KOPT-K1 (cell line): ENCODE measurements around the gene RPRD1B.

ENCODE experiments used
- H3K27ac ChIP-seq: fragments of 200-600 bp; sonication (generic); 2 replicates; pipeline ENCODE4 v1.5.1; 2016; ENCODE audit warnings: antibody characterized with exemption, mild to moderate bottlenecking, low read depth, low read length; ENCODE audit not compliant: poor library complexity, severe bottlenecking
- H3K36me3 ChIP-seq: fragments of 200-600 bp; sonication (generic); 2 replicates; pipeline ENCODE4 v1.5.1; 2017; ENCODE audit warnings: antibody characterized with exemption, mild to moderate bottlenecking, low read length, moderate library complexity; ENCODE audit not compliant: insufficient read depth
- H3K9me3 ChIP-seq: fragments of 200-600 bp; sonication (generic); 2 replicates; pipeline ENCODE4 v1.5.1; 2017; ENCODE audit warnings: antibody characterized with exemption, low read length, mild to moderate bottlenecking; ENCODE audit not compliant: insufficient read depth, poor library complexity, severe bottlenecking

Gene RPRD1B

DNA sequence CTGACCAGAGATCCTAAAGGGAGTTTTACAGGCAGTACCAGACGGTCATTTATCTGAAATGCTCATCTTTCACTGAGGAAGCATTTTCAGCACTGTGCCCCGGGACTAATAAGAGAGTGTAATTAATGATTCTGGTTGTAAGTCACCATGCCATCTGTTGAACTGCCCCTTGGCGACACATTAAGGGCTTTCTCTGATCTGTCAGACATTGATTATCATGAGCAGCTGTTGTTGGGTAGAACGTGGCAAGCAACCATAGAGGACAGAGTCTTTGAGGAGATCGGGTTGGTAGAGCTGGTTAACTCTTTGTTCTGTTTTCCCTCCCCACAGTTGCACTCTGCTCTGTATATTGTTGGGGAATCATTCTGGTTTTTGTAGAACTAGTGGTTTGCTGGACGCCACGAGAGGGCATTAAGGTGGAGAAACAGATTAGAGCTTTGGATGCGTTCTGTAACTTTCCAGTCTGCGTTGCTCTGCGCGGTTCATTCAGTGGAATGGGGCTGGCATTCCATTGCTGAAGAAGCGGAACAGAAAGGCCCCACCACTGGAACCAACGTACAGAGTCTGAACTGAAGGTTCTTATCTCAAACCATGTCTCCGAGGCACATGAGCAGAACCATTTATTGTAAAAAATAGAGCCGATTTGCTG lies 34.3 kb downstream of the RPRD1B start:
- Histone ChIP-seq H3K27ac (no peak overlapping the region), H3K36me3 (peaks cover 100% of the 10 kb centered on the region), H3K9me3 (no peaks in the 10 kb centered on the region)

DNA sequence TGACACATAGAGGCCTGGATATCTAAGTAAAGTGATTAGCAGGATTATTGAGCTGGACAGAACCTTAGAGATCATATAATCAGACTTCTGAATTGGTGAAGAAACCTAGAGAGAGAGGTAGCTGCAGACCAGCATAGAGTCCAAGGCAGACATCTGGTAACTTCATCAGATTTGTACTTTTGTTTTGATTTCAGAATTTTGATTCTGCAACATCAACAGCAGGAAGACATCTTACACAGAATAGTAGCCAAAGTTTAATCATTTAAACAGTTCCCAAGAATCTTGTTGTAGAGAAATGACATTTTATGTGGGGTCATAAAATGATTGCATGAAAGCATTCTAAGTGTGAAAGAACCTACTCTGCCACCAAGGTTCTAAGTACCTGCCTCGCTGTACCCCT lies 39.4 kb downstream of the RPRD1B start:
- Histone ChIP-seq H3K9me3 (no peaks in the 10 kb centered on the region), H3K27ac (no peak overlapping the region), H3K36me3 (peaks cover 99% of the 10 kb centered on the region)

DNA sequence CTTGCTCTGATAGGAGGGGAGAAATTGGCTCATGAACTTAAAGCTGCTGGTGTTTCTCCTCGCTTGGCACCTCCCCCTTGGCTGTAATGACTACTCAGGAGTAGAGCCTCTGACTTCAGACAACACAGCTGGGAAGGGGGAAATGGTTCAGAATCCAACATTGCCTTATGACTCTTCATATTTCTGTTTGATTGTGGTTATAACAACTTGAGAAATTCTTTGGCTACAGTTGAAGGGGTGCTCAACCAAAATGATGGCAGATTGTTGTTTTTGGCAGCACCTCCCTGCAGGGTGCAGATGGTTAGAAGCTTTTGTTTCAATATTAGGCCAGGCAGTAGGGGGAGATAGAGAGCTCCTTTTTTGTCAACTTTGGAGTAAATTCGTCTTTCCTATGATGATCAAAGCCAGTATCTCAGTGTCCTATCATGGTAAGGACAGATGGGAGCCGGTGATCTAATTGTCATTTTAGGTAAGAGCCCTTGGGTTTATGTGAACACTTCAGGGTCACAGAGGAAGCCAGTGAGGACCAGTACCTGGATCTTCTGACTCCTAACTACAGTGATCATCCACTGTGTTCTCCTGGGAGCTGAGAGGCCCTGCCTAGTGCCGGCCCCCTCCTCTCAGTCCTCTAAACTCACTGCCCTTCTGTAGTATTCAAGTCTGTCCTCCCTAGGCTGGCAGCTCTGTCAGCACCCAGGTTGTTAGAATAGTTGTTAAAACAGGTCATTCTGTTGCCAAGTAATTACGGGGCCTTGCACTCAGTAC lies 39.9 kb downstream of the RPRD1B start:
- Histone ChIP-seq H3K27ac (no peak overlapping the region), H3K9me3 (no peaks in the 10 kb centered on the region), H3K36me3 (peaks cover 99% of the 10 kb centered on the region)

DNA sequence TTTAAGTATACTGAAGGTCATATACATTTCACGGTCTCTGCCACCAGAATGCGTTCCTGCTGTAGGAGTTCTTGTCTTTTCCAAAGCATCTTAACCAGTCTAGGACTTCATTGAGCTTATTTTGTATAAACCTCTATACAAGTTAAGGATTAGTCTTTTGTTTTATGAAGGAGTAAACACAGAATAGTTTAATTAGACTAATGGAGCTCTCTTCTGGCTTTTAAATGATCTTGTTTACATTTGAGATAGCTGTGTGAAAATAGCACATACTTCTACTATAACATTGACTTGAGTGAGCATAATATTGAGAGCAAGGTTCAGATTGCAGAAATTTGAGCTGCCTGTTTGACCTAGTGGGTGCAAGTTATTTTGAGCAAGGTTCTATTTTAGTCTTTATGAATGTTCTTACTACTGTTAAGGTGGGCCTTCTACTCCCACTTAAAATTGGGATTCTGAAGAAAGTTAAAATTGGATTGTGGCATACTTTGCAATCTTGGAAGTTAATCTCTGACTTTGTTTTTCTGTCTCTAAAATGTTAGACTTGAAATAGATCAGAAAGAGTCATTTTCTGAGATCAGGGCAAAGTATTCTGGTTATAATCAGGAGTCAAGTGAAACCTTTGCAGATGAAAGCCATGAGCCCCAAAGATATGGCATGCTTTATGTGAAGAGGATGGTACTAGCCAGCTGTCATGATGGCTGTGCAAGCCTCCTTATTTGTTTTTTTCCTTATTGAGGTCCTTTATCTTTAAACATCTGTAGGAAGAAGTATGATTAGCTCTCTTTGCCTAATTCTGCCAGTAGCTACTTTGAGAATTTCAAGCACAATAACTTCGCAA lies 41.8 kb downstream of the RPRD1B start:
- Histone ChIP-seq H3K9me3 (no peaks in the 10 kb centered on the region), H3K36me3 (peaks cover 99% of the 10 kb centered on the region), H3K27ac (no peak overlapping the region)

DNA sequence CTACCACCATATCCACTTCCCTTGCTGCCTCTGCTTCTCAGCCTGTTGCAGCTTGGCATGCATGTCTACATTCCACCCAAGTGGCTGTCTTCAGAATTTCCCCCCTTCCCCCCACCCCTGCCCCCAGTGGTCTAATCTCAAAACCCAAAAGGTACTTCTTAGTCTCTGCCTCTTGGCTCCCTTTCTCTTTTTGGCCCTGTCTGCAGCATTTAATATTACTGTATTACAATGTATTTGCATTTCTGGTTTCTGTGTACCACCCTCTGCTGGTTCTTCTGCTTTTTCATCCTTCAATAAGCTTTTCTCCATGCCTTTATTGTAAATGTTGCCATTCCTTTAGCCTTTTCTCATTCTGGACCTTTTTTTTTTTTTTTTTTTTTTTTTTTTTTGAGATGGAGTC lies 43.0 kb downstream of the RPRD1B start:
- peaks cover 97% of the 10 kb centered on the region for H3K36me3 ChIP-seq
- no peaks in the 10 kb centered on the region for H3K9me3 ChIP-seq
- H3K27ac ChIP-seq: no peak overlapping the region

DNA sequence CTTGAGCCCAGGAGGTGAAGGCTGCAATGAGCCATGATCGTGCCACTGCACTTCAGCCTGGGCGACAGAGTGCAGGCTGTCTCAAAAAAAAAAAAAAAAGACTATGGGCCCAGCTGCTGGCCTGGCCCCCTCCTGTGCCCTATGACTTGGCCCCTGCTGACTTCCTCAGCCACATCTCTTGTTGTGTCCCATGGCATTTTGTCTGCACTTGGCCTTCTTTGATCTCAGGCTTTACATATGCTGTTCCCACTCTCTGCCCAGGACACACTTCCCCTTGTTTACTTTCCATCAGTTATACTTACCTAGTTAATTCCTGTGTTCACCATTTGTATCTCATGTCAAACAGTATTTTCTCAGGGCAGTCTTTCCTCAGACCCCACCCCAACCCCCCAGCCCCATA lies 44.5 kb downstream of the RPRD1B start:
- Histone ChIP-seq H3K36me3 (peaks cover 97% of the 10 kb centered on the region), H3K27ac (no peak overlapping the region), H3K9me3 (no peaks in the 10 kb centered on the region)

DNA sequence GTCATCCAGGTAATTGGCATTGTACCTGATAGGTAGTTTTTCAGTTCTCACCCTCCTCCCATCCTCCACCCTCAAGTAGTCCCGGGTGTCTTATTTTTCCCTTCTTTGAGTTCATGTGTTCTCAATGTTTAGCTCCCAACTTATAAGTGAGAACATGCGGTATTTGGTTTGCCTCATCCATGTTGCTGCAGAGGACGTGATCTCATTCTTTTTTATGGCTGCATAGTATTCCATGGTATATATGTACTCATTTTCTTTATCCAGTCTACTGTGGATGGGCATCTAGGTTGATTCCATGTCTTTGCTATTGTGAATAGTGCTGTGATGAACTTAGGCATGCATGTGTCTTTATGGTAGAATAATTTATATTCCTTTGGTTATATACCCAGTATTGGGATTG lies 45.8 kb downstream of the RPRD1B start:
- Histone ChIP-seq H3K27ac (no peak overlapping the region), H3K9me3 (no peaks in the 10 kb centered on the region), H3K36me3 (peaks cover 97% of the 10 kb centered on the region)

DNA sequence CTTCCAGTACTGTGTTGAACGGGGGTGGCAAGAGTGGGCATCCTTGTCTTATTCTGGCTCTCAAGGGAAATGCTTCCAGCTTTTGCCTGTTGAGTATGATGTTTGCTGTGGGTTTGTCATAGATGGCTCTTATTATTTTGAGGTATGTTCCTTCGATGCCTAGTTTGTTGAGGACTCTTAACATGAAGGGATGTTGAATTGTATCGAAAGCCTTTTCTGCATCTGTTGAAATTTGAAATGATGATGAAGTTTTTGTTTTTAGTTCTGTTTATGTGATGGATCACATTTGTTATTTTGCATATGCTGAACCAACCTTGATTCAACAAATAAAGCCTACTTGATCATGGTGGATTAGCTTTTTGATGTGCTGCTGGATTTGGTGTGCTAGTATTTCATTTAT lies 48.0 kb downstream of the RPRD1B start:
- peaks cover 99% of the 10 kb centered on the region for H3K36me3 ChIP-seq
- H3K9me3 ChIP-seq: no peaks in the 10 kb centered on the region
- H3K27ac ChIP-seq: no peak overlapping the region

DNA sequence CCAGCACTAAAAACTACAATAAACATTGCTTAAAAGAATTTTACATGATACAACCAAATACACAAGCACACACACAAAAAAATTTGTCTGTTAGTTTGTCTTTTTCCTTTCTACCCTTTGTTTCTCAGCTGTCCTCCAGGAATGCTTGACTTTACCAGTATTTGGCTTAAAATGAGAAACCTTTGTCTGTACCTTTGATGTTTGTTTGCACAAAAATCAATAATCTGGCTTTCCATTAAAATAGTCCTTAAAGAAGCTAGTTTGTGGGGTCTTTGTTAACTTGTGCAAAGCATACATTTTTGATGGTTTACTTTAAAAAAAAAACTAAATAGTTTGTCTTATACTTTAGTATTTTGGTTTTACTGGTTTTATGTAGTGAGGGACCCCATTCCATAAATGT lies 49.3 kb downstream of the RPRD1B start:
- Histone ChIP-seq H3K36me3 (peaks cover 99% of the 10 kb centered on the region), H3K27ac (no peak overlapping the region), H3K9me3 (no peaks in the 10 kb centered on the region)

DNA sequence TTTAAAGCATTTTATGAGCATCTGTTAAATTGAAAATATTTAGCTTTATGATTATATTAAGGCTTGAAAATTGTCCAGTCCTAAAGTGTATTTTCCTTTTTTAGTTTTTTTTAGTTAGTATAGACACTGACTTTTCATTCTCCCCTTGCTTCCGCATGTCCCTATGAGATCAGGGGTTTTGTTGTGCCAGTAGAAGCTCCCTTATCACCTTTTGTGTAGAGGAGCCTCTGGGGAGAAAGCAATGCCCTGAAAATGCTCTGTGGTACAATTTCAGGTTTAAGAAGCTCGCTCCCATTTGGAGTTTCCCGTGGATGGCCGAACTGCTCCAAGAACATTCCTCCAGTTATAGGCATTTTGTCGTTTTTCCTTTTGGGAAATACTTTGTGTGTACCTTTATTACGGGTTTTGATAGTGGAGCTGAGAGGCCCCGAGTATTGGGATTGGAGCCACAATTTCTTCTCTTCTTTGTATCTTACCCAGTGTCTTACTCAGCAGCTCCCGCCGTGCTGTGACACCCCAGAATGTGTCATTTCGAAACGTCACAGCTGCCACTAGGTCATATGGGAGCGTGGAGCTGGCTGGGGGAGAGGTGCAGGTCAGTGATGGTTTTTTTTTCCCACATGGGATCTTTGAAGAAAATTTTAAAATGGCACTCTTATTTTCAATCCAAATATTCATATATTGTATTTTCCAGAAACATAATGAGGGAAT lies 49.9 kb downstream of the RPRD1B start:
- H3K9me3 ChIP-seq: no peaks in the 10 kb centered on the region
- H3K36me3 ChIP-seq: peaks cover 99% of the 10 kb centered on the region
- H3K27ac ChIP-seq: no peak overlapping the region

DNA sequence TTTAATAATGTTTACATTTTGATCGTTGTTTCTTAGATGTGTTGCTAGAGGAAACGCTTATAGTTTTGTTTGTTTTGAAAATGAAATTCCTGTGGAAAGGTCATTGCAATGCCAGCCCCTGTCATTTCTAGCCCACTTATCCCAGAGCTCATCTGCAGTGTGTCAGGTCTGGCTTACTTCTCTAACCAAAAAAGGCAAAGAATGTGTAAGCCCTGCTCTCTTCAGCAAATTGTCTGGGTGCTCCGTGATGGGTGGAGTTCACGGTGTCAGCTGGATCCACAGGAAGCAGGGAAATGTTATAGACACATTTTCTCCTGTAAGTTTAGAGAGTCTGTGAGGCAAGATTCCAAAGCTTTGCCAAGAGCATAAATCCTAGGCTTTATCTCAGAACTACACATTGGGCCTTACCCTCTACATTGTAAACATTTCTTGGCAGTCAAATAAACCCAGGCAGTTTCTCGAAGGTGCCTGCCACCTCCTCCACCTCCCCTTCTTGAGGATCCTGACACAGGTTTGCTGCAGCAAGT lies 50.9 kb downstream of the RPRD1B start:
- Histone ChIP-seq H3K9me3 (no peaks in the 10 kb centered on the region), H3K27ac (no peak overlapping the region), H3K36me3 (peaks cover 99% of the 10 kb centered on the region)

DNA sequence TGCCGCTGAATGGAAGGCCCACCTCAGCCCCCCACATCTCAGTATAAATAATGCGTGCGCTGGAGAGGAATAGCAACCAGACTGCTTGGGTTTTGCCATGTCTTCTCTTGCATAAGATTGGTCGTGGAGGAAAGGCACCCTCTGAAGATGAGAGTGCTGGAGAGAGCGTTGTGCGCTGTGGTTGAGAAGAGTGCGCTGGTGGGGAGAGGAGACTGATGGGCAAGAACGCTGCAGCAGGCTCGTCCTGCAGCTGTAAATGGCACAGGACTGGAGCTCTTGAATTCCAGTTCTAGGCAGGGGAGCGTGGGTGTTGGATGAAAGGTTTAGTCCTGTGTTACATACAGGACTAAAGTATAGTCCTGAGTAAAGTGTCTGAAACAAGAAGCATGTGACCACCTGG lies 51.5 kb downstream of the RPRD1B start:
- Histone ChIP-seq H3K36me3 (peaks cover 99% of the 10 kb centered on the region), H3K9me3 (no peaks in the 10 kb centered on the region), H3K27ac (no peak overlapping the region)

DNA sequence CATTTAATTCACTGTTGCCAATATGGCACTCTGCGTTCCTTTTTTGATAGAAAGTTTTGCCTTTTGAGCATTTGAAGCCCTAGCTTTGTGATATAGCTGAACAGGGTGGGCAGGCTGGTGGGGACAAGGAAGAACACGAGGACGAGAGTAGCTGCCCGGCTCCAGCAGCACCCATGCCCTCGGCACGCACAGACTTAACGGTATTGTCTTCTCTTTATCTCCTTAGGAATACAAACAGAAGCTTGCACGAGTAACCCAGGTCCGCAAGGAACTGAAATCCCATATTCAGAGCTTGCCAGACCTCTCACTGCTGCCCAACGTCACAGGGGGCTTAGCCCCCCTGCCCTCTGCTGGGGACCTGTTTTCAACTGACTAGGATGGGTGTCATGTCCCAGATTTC lies 56.0 kb downstream of the RPRD1B start:
- Histone ChIP-seq H3K9me3 (no peaks in the 10 kb centered on the region), H3K27ac (no peak overlapping the region), H3K36me3 (peaks cover 88% of the 10 kb centered on the region)

DNA sequence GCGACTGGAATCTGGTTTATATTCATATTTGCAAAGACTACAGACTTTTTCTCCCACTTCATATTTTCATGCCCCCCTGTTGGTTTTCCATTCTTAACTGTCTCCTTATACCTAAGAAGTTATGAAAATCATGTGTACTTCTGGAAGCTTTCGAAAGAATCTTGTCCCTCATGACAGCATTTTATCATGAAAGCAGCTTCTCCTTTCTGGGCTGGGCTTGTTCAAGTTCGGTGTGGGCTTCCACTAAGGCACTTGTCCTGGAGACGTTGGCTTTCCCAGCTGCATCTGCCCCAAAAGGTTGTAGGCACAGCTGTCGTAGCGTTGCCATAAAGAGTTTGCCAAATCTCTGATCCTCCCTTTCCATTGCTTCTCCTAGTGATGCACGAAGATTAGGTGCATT lies 56.5 kb downstream of the RPRD1B start:
- no peak overlapping the region for H3K27ac ChIP-seq
- peaks cover 82% of the 10 kb centered on the region for H3K36me3 ChIP-seq
- H3K9me3 ChIP-seq: no peaks in the 10 kb centered on the region
